NT2/D1 (cell line): Measurements from ENCODE around the gene FBXO21.

Experiments used
- SUZ12 ChIP-seq: IDR thresholded peaks from 2 replicates; pipeline ENCODE4 v1.6.1; 2011; ENCODE audit not compliant: insufficient read length, insufficient read depth; ENCODE audit errors: extremely low read depth
- ZNF274 ChIP-seq: IDR thresholded peaks from 2 replicates; pipeline ENCODE4 v1.6.1; 2011; ENCODE audit warnings: mild to moderate bottlenecking, low read depth, low read length

- TF ChIP-seq SUZ12 (no peak), ZNF274 (no peak)
Observed at GRCh38 chr12:117134059-117134458, 56.2 kb downstream of the FBXO21 start.
